ENCODE measurements around the gene COL9A3.
"Not testable (repeated sequence)": the region's sequence is repeated elsewhere in the genome, so short reads cannot be mapped to it uniquely, and the experiment has no call there.

Gene COL9A3

GRCh38 chr20:62846166-62846890 is 29.5 kb downstream of the COL9A3 start:
- Histone ChIP-seq H3K27ac (no peak overlapping the region), H2AFZ (no peak overlapping the region), H3K27me3 (ENCODE audit: control insufficient read depth, insufficient read depth, low read length) (no peaks in the 10 kb centered on the region), H3K4me3 (ENCODE audit: low read depth, low read length) (no peak overlapping the region), H3K9me3 (ENCODE audit: control insufficient read depth, low read length) (no peaks in the 10 kb centered on the region), H3K79me2 (no peaks in the 10 kb centered on the region), H3K36me3 (ENCODE audit: control insufficient read depth, insufficient read depth, low read length) (no peaks in the 10 kb centered on the region), H3K4me1 (no peaks in the 10 kb centered on the region), H3K4me2 (ENCODE audit: low read length) (no peak overlapping the region), H3K9ac (no peak overlapping the region)
- no peak for TF ChIP-seq CTCF (IDR thresholded peaks at IDR 0.05)

- not testable (repeated sequence) for H3K36me3 ChIP-seq (ENCODE audit: control insufficient read depth, insufficient read depth, low read length); H3K9ac ChIP-seq; H3K9me3 ChIP-seq (ENCODE audit: control insufficient read depth, low read length); H3K4me1 ChIP-seq; H3K4me3 ChIP-seq (ENCODE audit: low read depth, low read length); H3K4me2 ChIP-seq (ENCODE audit: low read length); H2AFZ ChIP-seq; H3K27ac ChIP-seq; H3K27me3 ChIP-seq (ENCODE audit: control insufficient read depth, insufficient read depth, low read length); H3K79me2 ChIP-seq
These were observed 32.1 kb downstream of the COL9A3 start for GRCh38 chr20:62848917-62849316.

GRCh38 chr20:62849431-62849830 is 32.6 kb downstream of the COL9A3 start:
- H3K27me3 ChIP-seq (ENCODE audit: control insufficient read depth, insufficient read depth, low read length), result no peaks in the 10 kb centered on the region
- no peak for TF ChIP-seq CTCF (IDR thresholded peaks at IDR 0.05)
- no peak overlapping the region for H3K27ac ChIP-seq
- no peak overlapping the region for H2AFZ ChIP-seq
- H3K9ac ChIP-seq, result no peak overlapping the region
- H3K79me2 ChIP-seq, result no peaks in the 10 kb centered on the region
- H3K4me3 ChIP-seq (ENCODE audit: low read depth, low read length), result no peak overlapping the region
- no peaks in the 10 kb centered on the region for H3K36me3 ChIP-seq (ENCODE audit: control insufficient read depth, insufficient read depth, low read length)
- H3K9me3 ChIP-seq (ENCODE audit: control insufficient read depth, low read length), result no peaks in the 10 kb centered on the region
- no peak overlapping the region for H3K4me2 ChIP-seq (ENCODE audit: low read length)
- no peaks in the 10 kb centered on the region for H3K4me1 ChIP-seq

GRCh38 chr20:62850333-62850974 is 33.6 kb downstream of the COL9A3 start:
- Histone ChIP-seq H3K79me2 (no peaks in the 10 kb centered on the region), H3K9me3 (ENCODE audit: control insufficient read depth, low read length) (no peaks in the 10 kb centered on the region), H3K4me2 (ENCODE audit: low read length) (no peak overlapping the region), H3K27me3 (ENCODE audit: control insufficient read depth, insufficient read depth, low read length) (no peaks in the 10 kb centered on the region), H3K27ac (no peak overlapping the region), H3K36me3 (ENCODE audit: control insufficient read depth, insufficient read depth, low read length) (no peaks in the 10 kb centered on the region), H3K4me3 (ENCODE audit: low read depth, low read length) (no peak overlapping the region), H3K4me1 (no peaks in the 10 kb centered on the region), H3K9ac (no peak overlapping the region), H2AFZ (no peak overlapping the region)
- TF ChIP-seq CTCF (IDR thresholded peaks at IDR 0.05), result no peak

- Histone ChIP-seq H2AFZ (no peak overlapping the region), H3K36me3 (ENCODE audit: control insufficient read depth, insufficient read depth, low read length) (no peaks in the 10 kb centered on the region), H3K9me3 (ENCODE audit: control insufficient read depth, low read length) (no peaks in the 10 kb centered on the region), H3K4me2 (ENCODE audit: low read length) (no peak overlapping the region), H3K4me1 (no peaks in the 10 kb centered on the region), H3K79me2 (no peaks in the 10 kb centered on the region), H3K27ac (no peak overlapping the region), H3K27me3 (ENCODE audit: control insufficient read depth, insufficient read depth, low read length) (no peaks in the 10 kb centered on the region), H3K4me3 (ENCODE audit: low read depth, low read length) (no peak overlapping the region), H3K9ac (no peak overlapping the region)
- no peak for TF ChIP-seq CTCF (IDR thresholded peaks at IDR 0.05)
These were observed 35.3 kb downstream of the COL9A3 start for GRCh38 chr20:62852196-62852595.

Measured in parathyroid adenoma (tissue), 2 donors.